Mucosa of rectum (tissue), 2 donors: Measurements from ENCODE around the gene TMEM231.

Source experiments
- H3K27ac ChIP-seq, 2 donors: one replicate each; pipeline ENCODE4 v1.7.0; 2013; ENCODE audit warnings: inconsistent platforms in 2 of 2, low read depth in 2 of 2, low read length in 2 of 2
- H3K27me3 ChIP-seq, 2 donors: one replicate each; pipeline ENCODE4 v1.7.0; 2013; ENCODE audit warnings: low read length in 2 of 2; ENCODE audit not compliant: control insufficient read depth in 2 of 2, insufficient read depth in 2 of 2
- H3K36me3 ChIP-seq, 2 donors: one replicate each; pipeline ENCODE4 v1.7.0; 2013; ENCODE audit warnings: low read length in 2 of 2; ENCODE audit not compliant: control insufficient read depth in 2 of 2, insufficient read depth in 2 of 2
- H3K4me1 ChIP-seq, 2 donors: one replicate each; pipeline ENCODE4 v1.7.0; 2013; ENCODE audit warnings: low read length in 2 of 2, mild to moderate bottlenecking in 1 of 2; ENCODE audit not compliant: control insufficient read depth in 2 of 2, insufficient read depth in 2 of 2
- H3K4me3 ChIP-seq, 2 donors: one replicate each; pipeline ENCODE4 v1.7.0; 2013; ENCODE audit warnings: low read length in 2 of 2
- H3K9ac ChIP-seq, 2 donors: one replicate each; pipeline ENCODE4 v1.7.0; 2013; ENCODE audit warnings: low read length in 2 of 2, low read depth in 1 of 2, mild to moderate bottlenecking in 1 of 2
- H3K9me3 ChIP-seq, 2 donors: one replicate each; pipeline ENCODE4 v1.7.0; 2013; ENCODE audit warnings: low read length in 2 of 2; ENCODE audit not compliant: control insufficient read depth in 2 of 2
- donor health status: healthy.
- donor health status: Normal muscosa, but diverticular disease.

TMEM231 gene

GRCh38 chr16:75567911-75568310 is 11.9 kb upstream of the TMEM231 start:
- peak overlapping the region in 1 of 2 donors; percentile 20 for H3K4me3 ChIP-seq
- no peak overlapping the region for H3K27ac ChIP-seq
- no peak overlapping the region for H3K9ac ChIP-seq
- no peaks in the 10 kb centered on the region for H3K9me3 ChIP-seq
- peaks cover 28 to 45% of the 10 kb centered on the region in 2 donors for H3K36me3 ChIP-seq
- H3K4me1 ChIP-seq: peaks cover 18 to 22% of the 10 kb centered on the region in 2 donors
- no peaks in the 10 kb centered on the region for H3K27me3 ChIP-seq

GRCh38 chr16:75566758-75567255 is 10.8 kb upstream of the TMEM231 start:
- Histone ChIP-seq H3K9me3 (no peaks in the 10 kb centered on the region), H3K4me3 (peak overlapping the region; percentile 83 to 91), H3K9ac (peak overlapping the region; percentile 83 to 86), H3K27ac (peak overlapping the region; percentile 76), H3K27me3 (no peaks in the 10 kb centered on the region), H3K4me1 (peaks cover 18 to 22% of the 10 kb centered on the region in 2 donors), H3K36me3 (peaks cover 20 to 34% of the 10 kb centered on the region in 2 donors)

GRCh38 chr16:75566040-75566757 is 10.1 kb upstream of the TMEM231 start, which contains the start of gene GABARAPL2:
Gene GABARAPL2, plus strand, starts transcription at chr16:75566379. Its CDS starts 108 bp downstream, at chr16:75566487.
- Histone ChIP-seq H3K4me3 (peak within 1 kb of the TSS; percentile 83 to 91), H3K36me3 (peaks cover 18 to 32% of the 10 kb centered on the region in 2 donors), H3K4me1 (peaks cover 18 to 22% of the 10 kb centered on the region in 2 donors), H3K27me3 (peaks cover 0 to 1% of the 10 kb centered on the region in 2 donors), H3K27ac (peak within 1 kb of the TSS; percentile 76), H3K9me3 (no peaks in the 10 kb centered on the region), H3K9ac (peak within 1 kb of the TSS; percentile 86 to 88)

- Histone ChIP-seq H3K27me3 (peaks cover 0 to 2% of the 10 kb centered on the region in 2 donors), H3K9me3 (no peaks in the 10 kb centered on the region), H3K4me1 (peaks cover 18 to 22% of the 10 kb centered on the region in 2 donors), H3K36me3 (peaks cover 16 to 27% of the 10 kb centered on the region in 2 donors), H3K27ac (peak overlapping the region; percentile 76), H3K9ac (peak overlapping the region; percentile 86 to 88), H3K4me3 (peak overlapping the region; percentile 83 to 91)
Observed at GRCh38 chr16:75565640-75566039, 9.6 kb upstream of the TMEM231 start.

GRCh38 chr16:75559564-75560372 is 3.7 kb upstream of the TMEM231 start:
- H3K4me1 ChIP-seq: peaks cover 4 to 15% of the 10 kb centered on the region in 2 donors
- no peak overlapping the region for H3K27ac ChIP-seq
- H3K4me3 ChIP-seq: no peak overlapping the region
- H3K9me3 ChIP-seq: no peaks in the 10 kb centered on the region
- no peak overlapping the region for H3K9ac ChIP-seq
- H3K36me3 ChIP-seq: no peaks in the 10 kb centered on the region
- peaks cover 0 to 2% of the 10 kb centered on the region in 2 donors for H3K27me3 ChIP-seq

- Histone ChIP-seq H3K27ac (no peak overlapping the region), H3K27me3 (peaks cover 0 to 2% of the 10 kb centered on the region in 2 donors), H3K36me3 (no peaks in the 10 kb centered on the region), H3K4me1 (peaks cover 4 to 15% of the 10 kb centered on the region in 2 donors), H3K4me3 (no peak overlapping the region), H3K9ac (no peak overlapping the region), H3K9me3 (no peaks in the 10 kb centered on the region)
Observed at GRCh38 chr16:75558846-75559401, 2.9 kb upstream of the TMEM231 start.

- Histone ChIP-seq H3K9ac (peak overlapping the region in 1 of 2 donors; percentile 62), H3K4me3 (peak overlapping the region; percentile 75 to 80), H3K4me1 (peaks cover 4 to 15% of the 10 kb centered on the region in 2 donors), H3K36me3 (no peaks in the 10 kb centered on the region), H3K27ac (peak overlapping the region; percentile 56 to 71), H3K9me3 (no peaks in the 10 kb centered on the region), H3K27me3 (peaks cover 0 to 2% of the 10 kb centered on the region in 2 donors)
Observed at GRCh38 chr16:75556431-75556950, 439 bp upstream of the TMEM231 start.

- H3K27me3 ChIP-seq: no peaks in the 10 kb centered on the region
- peak overlapping the region; percentile 75 to 80 for H3K4me3 ChIP-seq
- peaks cover 6 to 15% of the 10 kb centered on the region in 2 donors for H3K4me1 ChIP-seq
- no peaks in the 10 kb centered on the region for H3K9me3 ChIP-seq
- H3K36me3 ChIP-seq: no peaks in the 10 kb centered on the region
- H3K27ac ChIP-seq: peak overlapping the region; percentile 56 to 71
- H3K9ac ChIP-seq: peak overlapping the region; percentile 62 to 70
Observed at GRCh38 chr16:75555213-75555706, 792 bp downstream of the TMEM231 start.

- H3K9me3 ChIP-seq: no peaks in the 10 kb centered on the region
- H3K27ac ChIP-seq: no peak overlapping the region
- H3K9ac ChIP-seq: no peak overlapping the region
- H3K4me1 ChIP-seq: peaks cover 9 to 18% of the 10 kb centered on the region in 2 donors
- no peaks in the 10 kb centered on the region for H3K36me3 ChIP-seq
- H3K4me3 ChIP-seq: no peak overlapping the region
- no peaks in the 10 kb centered on the region for H3K27me3 ChIP-seq
Observed at GRCh38 chr16:75552951-75553350, 3.1 kb downstream of the TMEM231 start.
